ENCODE data around the gene RECK. TPM values are rescaled to one million over a fixed set of nuclear protein-coding genes. Genes with fewer than 3 reads are reported as not detected.
A peak's percentile ranks its signal among the peaks of the same experiment; 100 is the strongest.
"Not testable (repeated sequence)": the region's sequence is repeated elsewhere in the genome, so short reads cannot be mapped to it uniquely, and the experiment has no call there.

The RECK gene
- total RNA-seq, 1 donor from 2014 or later: 5.4 TPM

DNA sequence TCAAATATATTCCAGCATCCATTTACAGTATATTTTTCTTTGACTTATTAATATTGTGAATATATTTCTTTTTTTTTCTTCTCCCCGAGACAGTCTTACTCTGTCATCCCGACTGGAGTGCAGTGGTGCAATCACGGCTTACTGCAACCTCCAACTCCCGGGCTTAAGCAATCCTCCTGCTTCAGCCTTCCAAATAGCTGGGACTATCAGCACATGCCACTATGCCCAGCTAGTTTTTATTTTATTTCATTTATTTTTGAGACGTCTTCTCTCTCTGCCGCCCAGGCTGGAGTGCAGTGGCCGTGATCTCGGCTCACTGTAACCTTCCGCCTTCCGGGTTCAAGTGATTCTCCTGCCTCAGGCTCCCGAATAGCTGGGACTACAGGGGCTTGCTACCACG lies 92.4 kb downstream of the RECK start:
- TF ChIP-seq CTCF (IDR thresholded peaks at IDR 0.05; ENCODE audit: borderline replicate concordance): no peak
- DNase-seq: no peak

GRCh38 chr9:36131666-36132065 lies 95.0 kb downstream of the RECK start:
- H3K4me1 ChIP-seq: peaks cover 11% of the 10 kb centered on the region
- H3K36me3 ChIP-seq; intact Hi-C loops (cut with micrococcal nuclease); H3K9me3 ChIP-seq (replicated peaks); DNase-seq; H3K27me3 ChIP-seq (ENCODE audit: low read depth); H3K27ac ChIP-seq (replicated peaks); H3K4me3 ChIP-seq: not testable (repeated sequence)

More for the DNA sequence above, 92.4 kb downstream of the RECK start:
- no peaks in the 10 kb centered on the region for H3K36me3 ChIP-seq
- no peaks in the 10 kb centered on the region for H3K27me3 ChIP-seq (ENCODE audit: low read depth)
- no peak overlapping the region for H3K27ac ChIP-seq (replicated peaks)
- no peaks in the 10 kb centered on the region for H3K4me1 ChIP-seq
- intact Hi-C loops (cut with micrococcal nuclease): no loop called here
- no peak overlapping the region for H3K4me3 ChIP-seq
- no peaks in the 10 kb centered on the region for H3K9me3 ChIP-seq (replicated peaks)

DNA sequence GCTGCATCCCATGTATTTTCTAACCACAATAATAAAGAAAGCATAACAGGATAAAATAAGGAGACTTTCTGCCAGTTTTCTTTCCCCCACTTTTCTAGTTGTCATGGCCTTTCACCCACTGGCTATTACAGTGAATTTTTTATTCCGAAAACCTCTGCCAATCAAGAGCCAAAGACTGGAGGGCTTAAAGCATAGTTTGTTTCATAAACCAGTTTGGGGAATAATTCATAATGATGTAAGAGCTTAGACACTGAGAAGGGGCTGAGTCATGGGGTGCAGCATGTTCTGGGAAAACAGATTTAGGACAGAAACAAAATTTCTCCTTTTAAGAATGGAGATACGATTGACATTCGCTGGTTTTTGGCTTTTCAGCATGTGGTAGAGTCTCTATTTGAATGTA lies 95.4 kb downstream of the RECK start:
- peaks cover 10% of the 10 kb centered on the region for H3K27me3 ChIP-seq (ENCODE audit: low read depth)
- H3K27ac ChIP-seq (replicated peaks): no peak overlapping the region
- TF ChIP-seq CTCF (IDR thresholded peaks at IDR 0.05; ENCODE audit: borderline replicate concordance): no peak
- H3K36me3 ChIP-seq: no peaks in the 10 kb centered on the region
- H3K4me1 ChIP-seq: peaks cover 15% of the 10 kb centered on the region
- H3K9me3 ChIP-seq (replicated peaks): no peaks in the 10 kb centered on the region
- no peak for DNase-seq
- no peak overlapping the region for H3K4me3 ChIP-seq
- intact Hi-C loops (cut with micrococcal nuclease): no loop called here

- Histone ChIP-seq H3K9me3 (replicated peaks) (no peaks in the 10 kb centered on the region), H3K4me3 (no peak overlapping the region), H3K36me3 (no peaks in the 10 kb centered on the region), H3K27me3 (ENCODE audit: low read depth) (peaks cover 20% of the 10 kb centered on the region), H3K4me1 (peaks cover 25% of the 10 kb centered on the region), H3K27ac (replicated peaks) (no peak overlapping the region)
- intact Hi-C loops (cut with micrococcal nuclease): no loop called here
- DNase-seq: no peak
- TF ChIP-seq CTCF (IDR thresholded peaks at IDR 0.05; ENCODE audit: borderline replicate concordance): no peak
These were observed 98.2 kb downstream of the RECK start for GRCh38 chr9:36134761-36135505.

GRCh38 chr9:36135741-36136271 lies 99.1 kb downstream of the RECK start:
- peaks cover 20% of the 10 kb centered on the region for H3K27me3 ChIP-seq (ENCODE audit: low read depth)
- intact Hi-C loops (cut with micrococcal nuclease): no loop called here
- H3K27ac ChIP-seq (replicated peaks): peak overlapping the region; percentile 74
- no peaks in the 10 kb centered on the region for H3K9me3 ChIP-seq (replicated peaks)
- peak overlapping the region; percentile 92 for H3K4me3 ChIP-seq
- peaks cover 27% of the 10 kb centered on the region for H3K4me1 ChIP-seq
- H3K36me3 ChIP-seq: no peaks in the 10 kb centered on the region
- DNase-seq: no peak
- TF ChIP-seq CTCF (IDR thresholded peaks at IDR 0.05; ENCODE audit: borderline replicate concordance): no peak

GRCh38 chr9:36136272-36136893 lies 99.7 kb downstream of the RECK start, which contains the start of gene GLIPR2:
TSS of gene GLIPR2 (plus strand) at chr9:36136733. CDS start at chr9:36136779, 46 bp downstream.
- intact Hi-C loops (cut with micrococcal nuclease): no loop called here
- no peaks in the 10 kb centered on the region for H3K36me3 ChIP-seq
- H3K27ac ChIP-seq (replicated peaks): peak within 1 kb of the TSS; percentile 74
- H3K9me3 ChIP-seq (replicated peaks): no peaks in the 10 kb centered on the region
- DNase-seq: peak; percentile 83
- peak; percentile 36 for TF ChIP-seq CTCF (IDR thresholded peaks at IDR 0.05; ENCODE audit: borderline replicate concordance)
- H3K27me3 ChIP-seq (ENCODE audit: low read depth): peaks cover 20% of the 10 kb centered on the region
- H3K4me3 ChIP-seq: peak within 1 kb of the TSS; percentile 92
- H3K4me1 ChIP-seq: peaks cover 32% of the 10 kb centered on the region
